GM18520 (cell line): ENCODE measurements around the gene POTEE.
"Not testable (repeated sequence)": the region's sequence is repeated elsewhere in the genome, so short reads cannot be mapped to it uniquely, and the experiment has no call there.

ENCODE experiments used
- ATAC-seq: cut with Tn5 transposase; IDR thresholded peaks from one replicate; pipeline ENCODE4 v1.9.1; 2021; ENCODE audit not compliant: unreplicated experiment

The POTEE gene

DNA sequence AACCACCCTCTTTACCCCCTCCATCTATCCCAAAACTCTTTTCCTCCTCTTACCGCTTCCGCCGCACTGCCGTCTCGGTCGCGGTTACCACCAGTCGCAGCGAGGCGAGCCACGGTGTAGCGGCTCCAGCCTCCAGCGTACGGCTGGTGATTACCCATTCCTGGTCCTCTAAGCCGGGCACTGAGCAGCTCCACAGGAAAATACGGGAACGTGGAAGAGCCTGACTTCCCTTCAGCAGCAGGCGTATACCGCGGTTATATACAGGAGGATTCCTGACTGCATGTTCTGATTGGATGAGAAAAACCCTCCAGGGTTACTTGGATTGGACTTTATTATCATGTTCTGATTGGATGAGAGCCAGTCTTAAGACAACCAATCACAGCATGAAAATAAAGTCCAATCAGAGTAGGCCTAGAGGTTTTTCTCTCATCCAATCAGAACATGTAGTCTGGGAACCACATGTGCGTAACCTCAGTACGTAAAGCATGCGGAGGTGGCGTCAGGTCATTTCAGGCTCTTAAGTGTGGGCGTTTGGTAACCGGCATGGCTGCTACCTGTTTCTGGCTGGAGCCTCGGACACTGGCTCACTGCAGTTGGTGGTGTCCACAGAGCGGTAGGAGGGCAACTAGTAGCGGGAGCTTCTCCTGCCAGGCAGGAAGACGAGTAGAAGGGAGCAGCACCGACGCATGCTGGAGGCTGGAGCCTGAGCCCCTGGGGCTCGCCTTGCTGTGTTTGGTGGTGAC is at the start of gene POTEE:
POTEE (plus strand) TSS at position 507 of the 743 bp plus-strand sequence. CDS start 8,867 bp downstream, outside the sequence.
- not testable (repeated sequence) for ATAC-seq

- ATAC-seq = not testable (repeated sequence)
Measured at GRCh38 chr2:131165562-131165961, 43.8 kb upstream of the POTEE start.

GRCh38 chr2:131168538-131168937 is 40.8 kb upstream of the POTEE start:
- ATAC-seq = no peak

DNA sequence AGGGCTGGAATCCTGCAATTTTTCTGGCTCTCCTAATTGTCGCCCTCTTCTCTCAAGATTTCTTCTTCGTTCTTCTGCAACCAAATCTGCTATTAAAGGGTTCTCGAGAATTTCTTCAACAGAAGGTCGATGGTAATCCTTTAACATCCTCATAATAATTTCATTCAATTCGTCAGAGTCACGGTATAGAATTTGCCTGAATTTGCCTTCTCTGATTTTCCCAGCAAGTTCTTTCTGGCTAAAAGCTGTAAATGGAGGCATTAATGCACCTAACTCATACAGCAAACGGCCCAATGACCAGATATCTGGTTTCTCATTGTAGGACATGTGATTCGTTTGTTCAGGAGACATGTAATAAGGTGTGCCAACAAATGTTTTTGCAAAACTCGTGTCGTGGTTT is 31.3 kb upstream of the POTEE start:
- ATAC-seq = not testable (repeated sequence)

- not testable (repeated sequence) for ATAC-seq
Measured at GRCh38 chr2:131178721-131179418, 30.5 kb upstream of the POTEE start.

- not testable (repeated sequence) for ATAC-seq
Measured at GRCh38 chr2:131181451-131181850, 27.9 kb upstream of the POTEE start.

GRCh38 chr2:131193421-131193820 is 15.9 kb upstream of the POTEE start:
- ATAC-seq = not testable (repeated sequence)

- ATAC-seq = not testable (repeated sequence)
Measured at GRCh38 chr2:131196186-131196585, 13.2 kb upstream of the POTEE start.

GRCh38 chr2:131201098-131201497 is 8.2 kb upstream of the POTEE start:
- ATAC-seq = no peak

- not testable (repeated sequence) for ATAC-seq
Measured at GRCh38 chr2:131207839-131208238, 1.5 kb upstream of the POTEE start.

DNA sequence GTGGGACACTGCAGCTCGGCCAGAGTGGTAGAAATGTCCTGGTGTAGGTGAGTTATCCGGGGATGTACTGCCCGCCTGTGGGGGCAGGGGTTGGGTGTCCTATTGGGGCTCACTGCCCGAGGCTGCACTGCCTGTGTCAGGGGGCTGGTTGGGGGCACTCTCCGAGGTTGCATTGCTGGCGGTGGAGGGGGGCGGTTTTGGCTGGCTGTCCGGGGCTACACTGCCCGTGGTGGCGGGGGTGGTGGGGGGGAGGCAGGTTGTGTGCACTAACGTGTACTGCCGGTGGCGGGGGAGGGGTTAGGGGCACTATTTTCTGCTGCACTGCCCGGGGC is 403 bp downstream of the POTEE start:
- not testable (repeated sequence) for ATAC-seq

DNA sequence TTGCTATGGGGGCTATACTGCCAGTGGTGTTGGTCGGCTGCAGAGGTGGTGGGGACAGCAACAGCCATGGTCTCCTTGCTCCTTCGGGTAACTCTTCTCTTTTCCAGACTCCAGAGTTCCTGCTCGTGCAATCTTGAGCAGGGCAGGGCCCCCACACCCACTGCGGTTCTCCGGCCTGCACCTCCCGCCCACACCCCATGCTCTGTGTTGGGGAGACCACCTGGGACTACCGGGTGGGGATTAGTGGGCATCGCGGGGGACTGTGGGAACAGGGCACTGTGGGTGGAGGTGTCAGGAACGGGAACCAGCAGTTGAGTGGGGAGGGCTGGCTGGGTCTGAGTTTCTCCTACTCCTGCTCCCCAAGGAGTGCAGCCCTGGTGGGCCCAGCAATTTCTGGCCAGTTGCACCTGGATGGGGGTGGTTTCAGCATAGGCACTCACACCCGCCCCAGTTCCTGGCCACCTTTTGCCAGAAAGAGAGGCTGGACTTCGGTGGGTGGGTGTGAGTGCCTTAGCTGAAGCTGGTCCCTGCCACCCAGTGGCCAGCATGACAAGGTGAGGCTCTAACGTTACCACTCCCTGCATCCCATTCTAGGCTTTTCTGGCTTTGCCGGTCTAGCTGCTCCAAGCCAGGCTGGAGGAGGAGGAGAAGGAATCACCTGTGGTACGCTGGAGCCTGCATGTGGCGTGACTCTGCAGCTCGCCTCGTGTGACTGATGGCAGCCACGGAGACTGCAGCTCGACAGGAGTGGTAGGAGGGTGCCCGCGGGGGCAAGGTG is 1.3 kb downstream of the POTEE start:
- not testable (repeated sequence) for ATAC-seq

GRCh38 chr2:131217238-131217986 is 8.1 kb downstream of the POTEE start:
- ATAC-seq = not testable (repeated sequence)

- ATAC-seq = not testable (repeated sequence)
Measured at GRCh38 chr2:131235543-131236449, 26.5 kb downstream of the POTEE start.
